ENCODE data around the gene PANK3. TPM values are rescaled to one million over a fixed set of nuclear protein-coding genes. Genes with fewer than 3 reads are reported as not detected.

The PANK3 gene
- total and polyA plus RNA-seq, 9 of the 15 experiments (the other 6 are each of a cell fraction or from before 2014, with no cell fraction given), result 5.9 to 50.4 (median 29.7) TPM

GRCh38 chr5:168579488-168580226 lies 489 bp upstream of the PANK3 start (continued):
- TF ChIP-seq ESRRB (CRISPR knock-in tag; IDR thresholded peaks at IDR 0.05; ENCODE audit: borderline replicate concordance), result no peak
- peak in 1 of 2 experiments; percentile 32; a peak in 2 of 4 replicates for TF ChIP-seq FOXK2 (conservative IDR thresholded peaks at IDR 0.05 in 1 of 2, IDR thresholded peaks at IDR 0.05 in 1 of 2; ENCODE audit: low read depth in 2 of 2)
- TF ChIP-seq ARID4B (CRISPR knock-in tag; IDR thresholded peaks at IDR 0.05), result peak; percentile 16; the same call in 1 of the 2 replicates
- TF ChIP-seq RAD51 (IDR thresholded peaks at IDR 0.05; ENCODE audit: borderline replicate concordance, low read depth), result peak; percentile 94
- no peak; the same call in 1 of the 2 replicates for TF ChIP-seq CBX1 (IDR thresholded peaks at IDR 0.05; ENCODE audit: low read depth)
- TF ChIP-seq CREBBP (IDR thresholded peaks at IDR 0.05; ENCODE audit: low read depth, low read length), result no peak
- TF ChIP-seq ZNF696 (CRISPR knock-in tag; conservative IDR thresholded peaks at IDR 0.05), result no peak
- TF ChIP-seq, protein P1, sequence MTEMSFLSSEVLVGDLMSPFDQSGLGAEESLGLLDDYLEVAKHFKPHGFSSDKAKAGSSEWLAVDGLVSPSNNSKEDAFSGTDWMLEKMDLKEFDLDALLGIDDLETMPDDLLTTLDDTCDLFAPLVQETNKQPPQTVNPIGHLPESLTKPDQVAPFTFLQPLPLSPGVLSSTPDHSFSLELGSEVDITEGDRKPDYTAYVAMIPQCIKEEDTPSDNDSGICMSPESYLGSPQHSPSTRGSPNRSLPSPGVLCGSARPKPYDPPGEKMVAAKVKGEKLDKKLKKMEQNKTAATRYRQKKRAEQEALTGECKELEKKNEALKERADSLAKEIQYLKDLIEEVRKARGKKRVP (CRISPR knock-in tag; IDR thresholded peaks at IDR 0.05), result no peak
- TF ChIP-seq PHB (CRISPR knock-in tag; IDR thresholded peaks at IDR 0.05), result no peak
- TF ChIP-seq, protein P2, sequence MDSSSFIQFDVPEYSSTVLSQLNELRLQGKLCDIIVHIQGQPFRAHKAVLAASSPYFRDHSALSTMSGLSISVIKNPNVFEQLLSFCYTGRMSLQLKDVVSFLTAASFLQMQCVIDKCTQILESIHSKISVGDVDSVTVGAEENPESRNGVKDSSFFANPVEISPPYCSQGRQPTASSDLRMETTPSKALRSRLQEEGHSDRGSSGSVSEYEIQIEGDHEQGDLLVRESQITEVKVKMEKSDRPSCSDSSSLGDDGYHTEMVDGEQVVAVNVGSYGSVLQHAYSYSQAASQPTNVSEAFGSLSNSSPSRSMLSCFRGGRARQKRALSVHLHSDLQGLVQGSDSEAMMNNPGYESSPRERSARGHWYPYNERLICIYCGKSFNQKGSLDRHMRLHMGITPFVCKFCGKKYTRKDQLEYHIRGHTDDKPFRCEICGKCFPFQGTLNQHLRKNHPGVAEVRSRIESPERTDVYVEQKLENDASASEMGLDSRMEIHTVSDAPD (CRISPR knock-in tag; IDR thresholded peaks at IDR 0.05), result no peak
- peak; percentile 61; the same call in 1 of the 2 replicates for TF ChIP-seq CTBP1 (IDR thresholded peaks at IDR 0.05; ENCODE audit: borderline replicate concordance)
- TF ChIP-seq ZFP36 (IDR thresholded peaks at IDR 0.05; ENCODE audit: low read depth, low read length, partially characterized antibody), result peak; percentile 4
- TF ChIP-seq, protein P3, sequence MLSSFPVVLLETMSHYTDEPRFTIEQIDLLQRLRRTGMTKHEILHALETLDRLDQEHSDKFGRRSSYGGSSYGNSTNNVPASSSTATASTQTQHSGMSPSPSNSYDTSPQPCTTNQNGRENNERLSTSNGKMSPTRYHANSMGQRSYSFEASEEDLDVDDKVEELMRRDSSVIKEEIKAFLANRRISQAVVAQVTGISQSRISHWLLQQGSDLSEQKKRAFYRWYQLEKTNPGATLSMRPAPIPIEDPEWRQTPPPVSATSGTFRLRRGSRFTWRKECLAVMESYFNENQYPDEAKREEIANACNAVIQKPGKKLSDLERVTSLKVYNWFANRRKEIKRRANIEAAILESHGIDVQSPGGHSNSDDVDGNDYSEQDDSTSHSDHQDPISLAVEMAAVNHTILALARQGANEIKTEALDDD (IDR thresholded peaks at IDR 0.05), result no peak; the same call in 1 of the 2 replicates
- TF ChIP-seq IFI16 (CRISPR knock-in tag; IDR thresholded peaks at IDR 0.05), result no peak
- TF ChIP-seq CBFA2T2 (conservative IDR thresholded peaks at IDR 0.05), result peak; percentile 70
- no peak for TF ChIP-seq ZNF217 (CRISPR knock-in tag; IDR thresholded peaks at IDR 0.05)
- TF ChIP-seq CREB1 (IDR thresholded peaks at IDR 0.05), result no peak; the same call in 1 of the 2 replicates
- TF ChIP-seq CREB1 (CRISPR knock-in tag; IDR thresholded peaks at IDR 0.05), result peak; percentile 63; the same call in 1 of the 2 replicates

Measured in K562 (cell line).